ENCODE results near the gene POU6F2. TPM values are rescaled to one million over a fixed set of nuclear protein-coding genes. Genes with fewer than 3 reads are reported as not detected.
"Not testable (repeated sequence)": the region's sequence is repeated elsewhere in the genome, so short reads cannot be mapped to it uniquely, and the experiment has no call there.

The POU6F2 gene
- total RNA-seq, 1 experiment from 2014 or later: 2.9 TPM

DNA sequence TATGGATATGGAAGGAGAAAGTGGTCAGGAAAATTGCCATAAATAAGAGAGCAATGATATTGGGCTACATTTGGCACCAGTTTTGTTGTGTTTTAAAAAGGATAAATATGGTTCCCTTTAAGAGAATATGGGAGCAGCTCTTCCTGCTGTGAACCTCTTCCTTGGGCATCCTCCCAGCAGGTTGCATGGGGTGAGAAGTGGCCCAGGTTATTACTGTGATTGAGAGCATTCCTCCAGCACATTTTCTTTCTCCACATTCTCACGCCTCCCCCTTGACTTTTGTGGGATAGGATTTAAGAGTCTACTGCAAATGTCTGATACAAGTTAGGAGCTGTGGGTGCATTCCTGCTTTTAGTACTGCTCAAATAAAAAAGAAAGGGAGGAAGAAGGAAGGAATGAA lies 214.8 kb downstream of the POU6F2 start (continued):
- TF ChIP-seq SOX15 (CRISPR knock-in tag; IDR thresholded peaks at IDR 0.05) (no peak), HMGA2 (CRISPR knock-in tag; IDR thresholded peaks at IDR 0.05) (no peak), SMAD3 (CRISPR knock-in tag; IDR thresholded peaks at IDR 0.05; ENCODE audit: borderline replicate concordance) (no peak), ZNF263 (CRISPR knock-in tag; IDR thresholded peaks at IDR 0.05; ENCODE audit: low read depth) (no peak)
- TF ChIP-seq, protein P1, sequence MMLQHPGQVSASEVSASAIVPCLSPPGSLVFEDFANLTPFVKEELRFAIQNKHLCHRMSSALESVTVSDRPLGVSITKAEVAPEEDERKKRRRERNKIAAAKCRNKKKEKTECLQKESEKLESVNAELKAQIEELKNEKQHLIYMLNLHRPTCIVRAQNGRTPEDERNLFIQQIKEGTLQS (CRISPR knock-in tag; conservative IDR thresholded peaks at IDR 0.05): no peak
- TF ChIP-seq, protein P2, sequence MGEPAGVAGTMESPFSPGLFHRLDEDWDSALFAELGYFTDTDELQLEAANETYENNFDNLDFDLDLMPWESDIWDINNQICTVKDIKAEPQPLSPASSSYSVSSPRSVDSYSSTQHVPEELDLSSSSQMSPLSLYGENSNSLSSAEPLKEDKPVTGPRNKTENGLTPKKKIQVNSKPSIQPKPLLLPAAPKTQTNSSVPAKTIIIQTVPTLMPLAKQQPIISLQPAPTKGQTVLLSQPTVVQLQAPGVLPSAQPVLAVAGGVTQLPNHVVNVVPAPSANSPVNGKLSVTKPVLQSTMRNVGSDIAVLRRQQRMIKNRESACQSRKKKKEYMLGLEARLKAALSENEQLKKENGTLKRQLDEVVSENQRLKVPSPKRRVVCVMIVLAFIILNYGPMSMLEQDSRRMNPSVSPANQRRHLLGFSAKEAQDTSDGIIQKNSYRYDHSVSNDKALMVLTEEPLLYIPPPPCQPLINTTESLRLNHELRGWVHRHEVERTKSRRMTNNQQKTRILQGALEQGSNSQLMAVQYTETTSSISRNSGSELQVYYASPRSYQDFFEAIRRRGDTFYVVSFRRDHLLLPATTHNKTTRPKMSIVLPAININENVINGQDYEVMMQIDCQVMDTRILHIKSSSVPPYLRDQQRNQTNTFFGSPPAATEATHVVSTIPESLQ (CRISPR knock-in tag; IDR thresholded peaks at IDR 0.05): no peak

DNA sequence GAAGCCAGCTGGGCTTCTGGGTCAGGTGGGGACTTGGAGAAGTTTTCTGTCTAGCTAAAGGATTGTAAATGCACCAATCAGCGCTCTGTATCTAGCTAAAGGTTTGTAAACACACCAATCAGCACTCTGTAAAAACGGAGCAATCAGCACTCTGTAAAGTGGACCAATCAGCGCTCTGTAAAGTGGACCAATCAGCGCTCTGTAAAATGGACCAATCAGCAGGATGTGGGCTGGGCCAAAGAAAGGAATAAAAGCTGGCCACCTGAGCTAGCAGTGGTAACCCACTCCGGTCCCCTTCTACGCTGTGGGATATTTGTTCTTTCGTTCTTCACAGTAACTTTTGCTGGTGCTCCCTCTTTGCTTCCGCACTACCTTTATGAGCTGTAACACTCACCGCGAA lies 216.7 kb downstream of the POU6F2 start:
- peaks cover 13% of the 10 kb centered on the region for H3K9me3 Mint-ChIP-seq
- H3K4me3 Mint-ChIP-seq; CTCF ChIA-PET; H3K27ac Mint-ChIP-seq; H3K4me1 Mint-ChIP-seq; ATAC-seq; H3K36me3 Mint-ChIP-seq; H3K27me3 Mint-ChIP-seq (ENCODE audit: low read depth); DNase-seq (ENCODE audit: low spot score): not testable (repeated sequence)
- POLR2A ChIA-PET: interaction anchor here (0.5 kb wide), 1 partner anchor 58 kb away, joined by 5 read pairs; no protein-coding TSS in a partner anchor
- TF ChIP-seq NFYB (CRISPR knock-in tag; conservative IDR thresholded peaks at IDR 0.05; ENCODE audit: low read depth): 0 out of 2 replicates have a peak, but pooled peaks have one; percentile 20

DNA sequence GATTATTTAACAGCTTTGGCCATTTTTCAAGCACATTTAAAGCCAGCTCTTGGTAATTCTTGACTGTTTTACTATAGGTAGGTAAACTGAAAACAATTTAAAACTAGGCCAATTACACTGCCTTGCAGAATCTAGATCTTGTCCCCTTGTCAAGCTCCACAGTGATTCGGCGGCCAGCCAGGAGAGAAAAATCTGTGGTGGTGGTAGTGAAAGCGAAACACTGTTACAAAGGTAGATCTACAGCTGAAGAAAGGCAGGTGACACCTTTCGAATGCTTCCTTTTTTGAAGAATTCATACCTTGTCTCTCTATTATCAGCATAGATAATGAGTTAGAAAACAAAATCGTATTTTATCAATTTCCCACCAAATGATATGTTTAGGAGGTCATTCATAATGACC lies 218.3 kb downstream of the POU6F2 start:
- ChIA-PET CTCF (no interaction called here), POLR2A (no interaction called here)
- Mint-ChIP-seq H3K4me1 (peaks cover 8% of the 10 kb centered on the region), H3K36me3 (peaks cover 6% of the 10 kb centered on the region; the same call in 1 of the 2 replicates), H3K27me3 (ENCODE audit: low read depth) (no peaks in the 10 kb centered on the region), H3K9me3 (peaks cover 13% of the 10 kb centered on the region), H3K27ac (no peak overlapping the region), H3K4me3 (no peak overlapping the region)
- ATAC-seq (no peak), DNase-seq (ENCODE audit: low spot score) (no peak)
- TF ChIP-seq, protein P3, sequence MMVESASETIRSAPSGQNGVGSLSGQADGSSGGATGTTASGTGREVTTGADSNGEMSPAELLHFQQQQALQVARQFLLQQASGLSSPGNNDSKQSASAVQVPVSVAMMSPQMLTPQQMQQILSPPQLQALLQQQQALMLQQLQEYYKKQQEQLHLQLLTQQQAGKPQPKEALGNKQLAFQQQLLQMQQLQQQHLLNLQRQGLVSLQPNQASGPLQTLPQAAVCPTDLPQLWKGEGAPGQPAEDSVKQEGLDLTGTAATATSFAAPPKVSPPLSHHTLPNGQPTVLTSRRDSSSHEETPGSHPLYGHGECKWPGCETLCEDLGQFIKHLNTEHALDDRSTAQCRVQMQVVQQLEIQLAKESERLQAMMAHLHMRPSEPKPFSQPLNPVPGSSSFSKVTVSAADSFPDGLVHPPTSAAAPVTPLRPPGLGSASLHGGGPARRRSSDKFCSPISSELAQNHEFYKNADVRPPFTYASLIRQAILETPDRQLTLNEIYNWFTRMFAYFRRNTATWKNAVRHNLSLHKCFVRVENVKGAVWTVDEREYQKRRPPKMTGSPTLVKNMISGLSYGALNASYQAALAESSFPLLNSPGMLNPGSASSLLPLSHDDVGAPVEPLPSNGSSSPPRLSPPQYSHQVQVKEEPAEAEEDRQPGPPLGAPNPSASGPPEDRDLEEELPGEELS (CRISPR knock-in tag; IDR thresholded peaks at IDR 0.05): no peak
- TF ChIP-seq CREB1 (CRISPR knock-in tag; IDR thresholded peaks at IDR 0.05) (no peak), ZNF263 (CRISPR knock-in tag; IDR thresholded peaks at IDR 0.05; ENCODE audit: low read depth) (no peak), EMX1 (CRISPR knock-in tag; IDR thresholded peaks at IDR 0.05) (no peak), FOXJ3 (CRISPR knock-in tag; IDR thresholded peaks at IDR 0.05; ENCODE audit: borderline replicate concordance) (no peak), MXD4 (CRISPR knock-in tag; IDR thresholded peaks at IDR 0.05; ENCODE audit: borderline replicate concordance) (no peak), OVOL2 (CRISPR knock-in tag; IDR thresholded peaks at IDR 0.05; ENCODE audit: borderline replicate concordance) (no peak), PRRX2 (CRISPR knock-in tag; IDR thresholded peaks at IDR 0.05) (no peak), JAZF1 (CRISPR knock-in tag; IDR thresholded peaks at IDR 0.05) (no peak), ZNF219 (CRISPR knock-in tag; IDR thresholded peaks at IDR 0.05; ENCODE audit: borderline replicate concordance) (no peak), GTF2I (CRISPR knock-in tag; conservative IDR thresholded peaks at IDR 0.05) (no peak), ZNF232 (CRISPR knock-in tag; IDR thresholded peaks at IDR 0.05) (no peak), ZNF416 (CRISPR knock-in tag; IDR thresholded peaks at IDR 0.05) (no peak)
- TF ChIP-seq, protein P4, sequence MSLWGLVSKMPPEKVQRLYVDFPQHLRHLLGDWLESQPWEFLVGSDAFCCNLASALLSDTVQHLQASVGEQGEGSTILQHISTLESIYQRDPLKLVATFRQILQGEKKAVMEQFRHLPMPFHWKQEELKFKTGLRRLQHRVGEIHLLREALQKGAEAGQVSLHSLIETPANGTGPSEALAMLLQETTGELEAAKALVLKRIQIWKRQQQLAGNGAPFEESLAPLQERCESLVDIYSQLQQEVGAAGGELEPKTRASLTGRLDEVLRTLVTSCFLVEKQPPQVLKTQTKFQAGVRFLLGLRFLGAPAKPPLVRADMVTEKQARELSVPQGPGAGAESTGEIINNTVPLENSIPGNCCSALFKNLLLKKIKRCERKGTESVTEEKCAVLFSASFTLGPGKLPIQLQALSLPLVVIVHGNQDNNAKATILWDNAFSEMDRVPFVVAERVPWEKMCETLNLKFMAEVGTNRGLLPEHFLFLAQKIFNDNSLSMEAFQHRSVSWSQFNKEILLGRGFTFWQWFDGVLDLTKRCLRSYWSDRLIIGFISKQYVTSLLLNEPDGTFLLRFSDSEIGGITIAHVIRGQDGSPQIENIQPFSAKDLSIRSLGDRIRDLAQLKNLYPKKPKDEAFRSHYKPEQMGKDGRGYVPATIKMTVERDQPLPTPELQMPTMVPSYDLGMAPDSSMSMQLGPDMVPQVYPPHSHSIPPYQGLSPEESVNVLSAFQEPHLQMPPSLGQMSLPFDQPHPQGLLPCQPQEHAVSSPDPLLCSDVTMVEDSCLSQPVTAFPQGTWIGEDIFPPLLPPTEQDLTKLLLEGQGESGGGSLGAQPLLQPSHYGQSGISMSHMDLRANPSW (CRISPR knock-in tag; conservative IDR thresholded peaks at IDR 0.05; ENCODE audit: low read depth): no peak
- TF ChIP-seq, protein P5, sequence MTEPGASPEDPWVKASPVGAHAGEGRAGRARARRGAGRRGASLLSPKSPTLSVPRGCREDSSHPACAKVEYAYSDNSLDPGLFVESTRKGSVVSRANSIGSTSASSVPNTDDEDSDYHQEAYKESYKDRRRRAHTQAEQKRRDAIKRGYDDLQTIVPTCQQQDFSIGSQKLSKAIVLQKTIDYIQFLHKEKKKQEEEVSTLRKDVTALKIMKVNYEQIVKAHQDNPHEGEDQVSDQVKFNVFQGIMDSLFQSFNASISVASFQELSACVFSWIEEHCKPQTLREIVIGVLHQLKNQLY (CRISPR knock-in tag; IDR thresholded peaks at IDR 0.05): no peak
